Measurements from ENCODE around the gene PROP1. TPM values are rescaled to one million over a fixed set of nuclear protein-coding genes. Genes with fewer than 3 reads are reported as not detected.

Gene PROP1
- polyA plus RNA-seq, 4 donors: not detected

GRCh38 chr5:177997846-177998245 is 1.8 kb upstream of the PROP1 start:
- FAIRE-seq (no peak), DNase-seq (no peak)
- Histone ChIP-seq H3K36me3 (ENCODE audit: control insufficient read depth in 3 of 3, insufficient read depth in 2 of 3, low read depth in 1 of 3, low read length in 3 of 3) (no peaks in the 10 kb centered on the region), H3K4me1 (ENCODE audit: control insufficient read depth in 3 of 3, insufficient read depth in 2 of 3, low read depth in 1 of 3, low read length in 2 of 3) (no peaks in the 10 kb centered on the region), H3K27ac (ENCODE audit: low read depth in 1 of 3, low read length in 2 of 3) (no peak overlapping the region), H3K4me3 (ENCODE audit: low read depth in 1 of 3, low read length in 3 of 3) (no peak overlapping the region), H3K27me3 (ENCODE audit: control insufficient read depth in 3 of 3, insufficient read depth in 3 of 3, low read length in 3 of 3) (peaks cover 0 to 13% (median 9%) of the 10 kb centered on the region in 3 donors), H3K9me3 (ENCODE audit: control insufficient read depth in 2 of 2, insufficient read depth in 1 of 2, low read depth in 1 of 2, low read length in 1 of 2) (no peaks in the 10 kb centered on the region)
- WGBS, 3 donors: 36 to 58% (median 56%) methylated on average over 1 of the region's 1 CpG

- 77 to 79% (median 78%) methylated on average over 6 of the region's 6 CpGs for WGBS, 3 donors
- no peak for FAIRE-seq
These were observed 1.3 kb upstream of the PROP1 start for GRCh38 chr5:177997319-177997670.

GRCh38 chr5:177996660-177997318 is 747 bp upstream of the PROP1 start:
- peaks cover 0 to 13% (median 9%) of the 10 kb centered on the region in 3 donors for H3K27me3 ChIP-seq (ENCODE audit: control insufficient read depth in 3 of 3, insufficient read depth in 3 of 3, low read length in 3 of 3)
- H3K9me3 ChIP-seq (ENCODE audit: control insufficient read depth in 2 of 2, insufficient read depth in 1 of 2, low read depth in 1 of 2, low read length in 1 of 2): no peaks in the 10 kb centered on the region
- WGBS, 3 donors: 69 to 70% (median 70%) methylated on average over 7 of the region's 7 CpGs
- FAIRE-seq (no peak), DNase-seq (no peak)
- no peaks in the 10 kb centered on the region for H3K36me3 ChIP-seq (ENCODE audit: control insufficient read depth in 3 of 3, insufficient read depth in 2 of 3, low read depth in 1 of 3, low read length in 3 of 3)
- H3K27ac ChIP-seq (ENCODE audit: low read depth in 1 of 3, low read length in 2 of 3): no peak overlapping the region
- no peak overlapping the region for H3K4me3 ChIP-seq (ENCODE audit: low read depth in 1 of 3, low read length in 3 of 3)
- H3K4me1 ChIP-seq (ENCODE audit: control insufficient read depth in 3 of 3, insufficient read depth in 2 of 3, low read depth in 1 of 3, low read length in 2 of 3): no peaks in the 10 kb centered on the region

More at GRCh38 chr5:177997319-177997670, 1.3 kb upstream of the PROP1 start:
- Histone ChIP-seq H3K36me3 (ENCODE audit: control insufficient read depth in 3 of 3, insufficient read depth in 2 of 3, low read depth in 1 of 3, low read length in 3 of 3) (no peaks in the 10 kb centered on the region), H3K27ac (ENCODE audit: low read depth in 1 of 3, low read length in 2 of 3) (no peak overlapping the region), H3K4me3 (ENCODE audit: low read depth in 1 of 3, low read length in 3 of 3) (no peak overlapping the region), H3K27me3 (ENCODE audit: control insufficient read depth in 3 of 3, insufficient read depth in 3 of 3, low read length in 3 of 3) (peaks cover 0 to 13% (median 9%) of the 10 kb centered on the region in 3 donors), H3K9me3 (ENCODE audit: control insufficient read depth in 2 of 2, insufficient read depth in 1 of 2, low read depth in 1 of 2, low read length in 1 of 2) (no peaks in the 10 kb centered on the region), H3K4me1 (ENCODE audit: control insufficient read depth in 3 of 3, insufficient read depth in 2 of 3, low read depth in 1 of 3, low read length in 2 of 3) (no peaks in the 10 kb centered on the region)
- DNase-seq: no peak

- Histone ChIP-seq H3K9me3 (ENCODE audit: control insufficient read depth in 2 of 2, insufficient read depth in 1 of 2, low read depth in 1 of 2, low read length in 1 of 2) (no peaks in the 10 kb centered on the region), H3K27ac (ENCODE audit: low read depth in 1 of 3, low read length in 2 of 3) (no peak overlapping the region), H3K36me3 (ENCODE audit: control insufficient read depth in 3 of 3, insufficient read depth in 2 of 3, low read depth in 1 of 3, low read length in 3 of 3) (no peaks in the 10 kb centered on the region), H3K4me1 (ENCODE audit: control insufficient read depth in 3 of 3, insufficient read depth in 2 of 3, low read depth in 1 of 3, low read length in 2 of 3) (no peaks in the 10 kb centered on the region), H3K4me3 (ENCODE audit: low read depth in 1 of 3, low read length in 3 of 3) (no peak overlapping the region), H3K27me3 (ENCODE audit: control insufficient read depth in 3 of 3, insufficient read depth in 3 of 3, low read length in 3 of 3) (peaks cover 0 to 13% (median 9%) of the 10 kb centered on the region in 3 donors)
- no peak for FAIRE-seq
- DNase-seq: no peak
- 69 to 79% (median 70%) methylated on average over 10 of the region's 10 CpGs for WGBS, 3 donors
These were observed 1.4 kb downstream of the PROP1 start for GRCh38 chr5:177994561-177995190.

- H3K4me1 ChIP-seq (ENCODE audit: control insufficient read depth in 3 of 3, insufficient read depth in 2 of 3, low read depth in 1 of 3, low read length in 2 of 3): no peaks in the 10 kb centered on the region
- H3K4me3 ChIP-seq (ENCODE audit: low read depth in 1 of 3, low read length in 3 of 3): no peak overlapping the region
- DNase-seq (no peak), FAIRE-seq (no peak)
- H3K9me3 ChIP-seq (ENCODE audit: control insufficient read depth in 2 of 2, insufficient read depth in 1 of 2, low read depth in 1 of 2, low read length in 1 of 2): no peaks in the 10 kb centered on the region
- 79 to 84% (median 81%) methylated on average over 19 of the region's 19 CpGs for WGBS, 3 donors
- no peak overlapping the region for H3K27ac ChIP-seq (ENCODE audit: low read depth in 1 of 3, low read length in 2 of 3)
- H3K27me3 ChIP-seq (ENCODE audit: control insufficient read depth in 3 of 3, insufficient read depth in 3 of 3, low read length in 3 of 3): peaks cover 0 to 13% (median 9%) of the 10 kb centered on the region in 3 donors
- no peaks in the 10 kb centered on the region for H3K36me3 ChIP-seq (ENCODE audit: control insufficient read depth in 3 of 3, insufficient read depth in 2 of 3, low read depth in 1 of 3, low read length in 3 of 3)
These were observed 2.0 kb downstream of the PROP1 start for GRCh38 chr5:177994063-177994462.

- DNase-seq (no peak), FAIRE-seq (no peak)
- no peaks in the 10 kb centered on the region for H3K4me1 ChIP-seq (ENCODE audit: control insufficient read depth in 3 of 3, insufficient read depth in 2 of 3, low read depth in 1 of 3, low read length in 2 of 3)
- no peaks in the 10 kb centered on the region for H3K9me3 ChIP-seq (ENCODE audit: control insufficient read depth in 2 of 2, insufficient read depth in 1 of 2, low read depth in 1 of 2, low read length in 1 of 2)
- H3K36me3 ChIP-seq (ENCODE audit: control insufficient read depth in 3 of 3, insufficient read depth in 2 of 3, low read depth in 1 of 3, low read length in 3 of 3): no peaks in the 10 kb centered on the region
- no peak overlapping the region for H3K4me3 ChIP-seq (ENCODE audit: low read depth in 1 of 3, low read length in 3 of 3)
- H3K27ac ChIP-seq (ENCODE audit: low read depth in 1 of 3, low read length in 2 of 3): no peak overlapping the region
- peaks cover 0 to 14% (median 8%) of the 10 kb centered on the region in 3 donors for H3K27me3 ChIP-seq (ENCODE audit: control insufficient read depth in 3 of 3, insufficient read depth in 3 of 3, low read length in 3 of 3)
- WGBS, 3 donors: 80 to 83% (median 81%) methylated on average over 6 of the region's 6 CpGs
These were observed 3.6 kb downstream of the PROP1 start for GRCh38 chr5:177992466-177992865.

GRCh38 chr5:177988989-177989625 is 6.9 kb downstream of the PROP1 start:
- no peaks in the 10 kb centered on the region for H3K4me1 ChIP-seq (ENCODE audit: control insufficient read depth in 3 of 3, insufficient read depth in 2 of 3, low read depth in 1 of 3, low read length in 2 of 3)
- FAIRE-seq (no peak), DNase-seq (no peak)
- no peak overlapping the region for H3K4me3 ChIP-seq (ENCODE audit: low read depth in 1 of 3, low read length in 3 of 3)
- WGBS, 3 donors: 83 to 88% (median 84%) methylated on average over 11 of the region's 11 CpGs
- no peaks in the 10 kb centered on the region for H3K36me3 ChIP-seq (ENCODE audit: control insufficient read depth in 3 of 3, insufficient read depth in 2 of 3, low read depth in 1 of 3, low read length in 3 of 3)
- no peak overlapping the region for H3K27ac ChIP-seq (ENCODE audit: low read depth in 1 of 3, low read length in 2 of 3)
- H3K9me3 ChIP-seq (ENCODE audit: control insufficient read depth in 2 of 2, insufficient read depth in 1 of 2, low read depth in 1 of 2, low read length in 1 of 2): no peaks in the 10 kb centered on the region
- H3K27me3 ChIP-seq (ENCODE audit: control insufficient read depth in 3 of 3, insufficient read depth in 3 of 3, low read length in 3 of 3): peaks cover 4 to 26% (median 14%) of the 10 kb centered on the region in 3 donors

- Histone ChIP-seq H3K9me3 (ENCODE audit: control insufficient read depth in 2 of 2, insufficient read depth in 1 of 2, low read depth in 1 of 2, low read length in 1 of 2) (no peaks in the 10 kb centered on the region), H3K4me3 (ENCODE audit: low read depth in 1 of 3, low read length in 3 of 3) (no peak overlapping the region), H3K36me3 (ENCODE audit: control insufficient read depth in 3 of 3, insufficient read depth in 2 of 3, low read depth in 1 of 3, low read length in 3 of 3) (no peaks in the 10 kb centered on the region), H3K4me1 (ENCODE audit: control insufficient read depth in 3 of 3, insufficient read depth in 2 of 3, low read depth in 1 of 3, low read length in 2 of 3) (no peaks in the 10 kb centered on the region), H3K27me3 (ENCODE audit: control insufficient read depth in 3 of 3, insufficient read depth in 3 of 3, low read length in 3 of 3) (peaks cover 8 to 44% (median 25%) of the 10 kb centered on the region in 3 donors), H3K27ac (ENCODE audit: low read depth in 1 of 3, low read length in 2 of 3) (no peak overlapping the region)
- 71 to 80% (median 71%) methylated on average over 9 of the region's 9 CpGs for whole genome bisulfite sequencing, 3 donors
- no peak for FAIRE-seq
- DNase-seq: no peak
These were observed 8.7 kb downstream of the PROP1 start for GRCh38 chr5:177987326-177987725.
